HL-60/S4 (cell line): ENCODE measurements around the gene CENPVL1.
"Not testable (repeated sequence)": the region's sequence is repeated elsewhere in the genome, so short reads cannot be mapped to it uniquely, and the experiment has no call there.

ENCODE experiments used
- in situ Hi-C: fragments of 300-500 bp; cut with MboI; formaldehyde crosslinking; loops from 2 replicates; pipeline ENCODE4 v1.14.3; 2022; ENCODE audit warnings: low sequenced_read_pairs

Gene CENPVL1

GRCh38 chrX:51710277-51711164, at the start of gene CENPVL1:
Gene CENPVL1 (plus strand): TSS chrX:51710512. CDS start chrX:51710512, 0 bp downstream.
- in situ Hi-C loops: not testable (repeated sequence)

- in situ Hi-C loops: no loop called here
These were observed 44.3 kb upstream of the CENPVL1 start for GRCh38 chrX:51665981-51666380.

DNA sequence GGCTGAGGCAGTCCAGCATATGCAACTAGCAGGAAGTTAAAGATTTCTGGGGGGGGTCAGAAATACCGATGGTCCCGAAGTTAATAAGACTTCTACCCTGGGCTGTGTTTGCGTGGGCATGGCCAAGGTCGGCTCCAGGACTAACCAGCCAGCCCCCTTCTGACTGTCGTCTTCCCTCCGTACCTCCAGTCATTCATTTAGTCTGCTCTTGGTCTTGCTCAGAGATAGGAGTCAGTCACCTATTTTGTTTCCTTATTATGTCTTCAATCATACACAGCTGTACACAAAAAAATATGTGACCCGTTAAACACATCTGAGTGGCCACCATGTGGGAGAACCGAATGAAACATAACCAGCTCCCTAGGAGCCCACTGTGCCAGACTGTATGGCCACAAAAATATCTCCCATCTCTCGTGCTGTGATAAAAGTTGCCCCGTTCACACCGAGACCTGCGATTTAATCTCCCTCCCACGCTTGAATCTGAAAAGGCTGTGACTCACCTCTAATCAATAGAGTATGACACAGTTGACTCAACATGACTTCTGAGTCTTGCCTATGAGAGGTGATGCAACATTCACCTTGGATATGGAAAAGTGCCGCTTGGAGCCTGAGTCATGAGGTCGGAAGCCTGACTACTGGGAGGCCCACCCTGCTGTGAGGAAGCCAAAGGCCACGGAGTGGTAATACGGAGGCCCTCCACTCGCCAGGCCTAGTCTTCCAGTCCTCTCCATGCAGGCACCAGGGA, 30.5 kb upstream of the CENPVL1 start:
- in situ Hi-C loops: not testable (repeated sequence)

GRCh38 chrX:51681808-51682719, 28.2 kb upstream of the CENPVL1 start:
- in situ Hi-C loops: not testable (repeated sequence)

DNA sequence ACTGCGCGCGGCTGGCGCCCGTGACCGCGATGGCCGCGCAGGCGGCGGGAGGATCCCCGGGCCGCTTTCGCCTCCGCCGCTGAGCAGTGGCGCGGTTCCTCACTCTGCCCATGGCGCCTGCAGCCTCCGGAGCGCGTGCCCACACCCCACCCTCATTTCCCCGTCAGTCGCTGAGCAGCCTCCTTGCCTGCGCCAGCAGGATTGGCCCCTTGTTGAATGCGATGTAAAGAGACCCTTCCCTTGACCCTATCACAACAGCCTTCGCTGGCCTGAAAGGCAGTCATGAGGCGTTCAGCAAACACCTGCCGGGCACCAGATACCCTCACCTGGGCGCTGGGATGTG, 27.6 kb upstream of the CENPVL1 start, which contains the start of gene CENPVL2:
CENPVL2 (minus strand) TSS at position 112 of the 343 bp plus-strand sequence; CDS start at position 112, 0 bp downstream.
- in situ Hi-C loops: not testable (repeated sequence)

GRCh38 chrX:51694254-51694653, 16.1 kb upstream of the CENPVL1 start:
- in situ Hi-C loops: no loop called here

DNA sequence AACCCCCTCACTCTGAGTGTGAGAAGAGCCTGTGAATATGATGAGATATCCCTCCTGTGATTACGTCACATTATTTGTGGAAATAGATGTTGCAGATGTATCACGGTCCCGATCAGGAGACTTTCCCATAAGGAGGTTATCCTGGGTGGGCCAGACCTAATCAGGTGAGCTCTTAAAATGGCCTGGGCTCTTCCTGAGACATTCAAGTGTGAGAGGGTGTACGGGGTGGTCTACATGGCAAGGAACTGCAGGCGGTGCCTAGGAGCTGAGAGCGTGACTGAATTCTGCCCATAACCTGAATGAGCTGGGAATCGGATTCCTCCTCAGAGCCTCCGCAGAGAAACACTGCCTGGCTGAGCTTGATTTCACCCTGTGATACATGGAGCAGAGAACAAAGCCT, 12.9 kb upstream of the CENPVL1 start:
- in situ Hi-C loops: no loop called here

DNA sequence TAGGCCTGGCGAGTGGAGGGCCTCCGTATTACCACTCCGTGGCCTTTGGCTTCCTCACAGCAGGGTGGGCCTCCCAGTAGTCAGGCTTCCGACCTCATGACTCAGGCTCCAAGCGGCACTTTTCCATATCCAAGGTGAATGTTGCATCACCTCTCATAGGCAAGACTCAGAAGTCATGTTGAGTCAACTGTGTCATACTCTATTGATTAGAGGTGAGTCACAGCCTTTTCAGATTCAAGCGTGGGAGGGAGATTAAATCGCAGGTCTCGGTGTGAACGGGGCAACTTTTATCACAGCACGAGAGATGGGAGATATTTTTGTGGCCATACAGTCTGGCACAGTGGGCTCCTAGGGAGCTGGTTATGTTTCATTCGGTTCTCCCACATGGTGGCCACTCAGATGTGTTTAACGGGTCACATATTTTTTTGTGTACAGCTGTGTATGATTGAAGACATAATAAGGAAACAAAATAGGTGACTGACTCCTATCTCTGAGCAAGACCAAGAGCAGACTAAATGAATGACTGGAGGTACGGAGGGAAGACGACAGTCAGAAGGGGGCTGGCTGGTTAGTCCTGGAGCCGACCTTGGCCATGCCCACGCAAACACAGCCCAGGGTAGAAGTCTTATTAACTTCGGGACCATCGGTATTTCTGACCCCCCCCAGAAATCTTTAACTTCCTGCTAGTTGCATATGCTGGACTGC, 2.8 kb downstream of the CENPVL1 start:
- in situ Hi-C loops: not testable (repeated sequence)

DNA sequence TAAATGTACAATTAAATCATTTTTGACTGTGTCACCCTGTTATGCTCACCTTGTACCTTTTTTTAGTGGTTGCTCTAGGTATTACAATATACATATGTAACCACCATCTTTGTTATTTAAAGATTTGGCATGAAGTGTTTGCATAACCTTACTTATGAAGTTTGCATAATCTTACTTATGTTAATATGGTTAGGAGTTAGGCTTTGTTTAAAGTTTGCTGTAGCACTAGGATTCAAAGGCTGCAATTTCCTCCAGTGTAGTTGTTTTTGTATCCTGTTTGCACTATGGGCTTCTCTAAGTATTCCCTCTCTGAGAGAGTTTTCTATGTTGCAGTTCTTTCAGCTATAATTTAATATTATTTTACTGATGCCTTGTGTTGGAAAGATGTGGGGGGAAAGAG, 17.9 kb downstream of the CENPVL1 start:
- in situ Hi-C loops: no loop called here

DNA sequence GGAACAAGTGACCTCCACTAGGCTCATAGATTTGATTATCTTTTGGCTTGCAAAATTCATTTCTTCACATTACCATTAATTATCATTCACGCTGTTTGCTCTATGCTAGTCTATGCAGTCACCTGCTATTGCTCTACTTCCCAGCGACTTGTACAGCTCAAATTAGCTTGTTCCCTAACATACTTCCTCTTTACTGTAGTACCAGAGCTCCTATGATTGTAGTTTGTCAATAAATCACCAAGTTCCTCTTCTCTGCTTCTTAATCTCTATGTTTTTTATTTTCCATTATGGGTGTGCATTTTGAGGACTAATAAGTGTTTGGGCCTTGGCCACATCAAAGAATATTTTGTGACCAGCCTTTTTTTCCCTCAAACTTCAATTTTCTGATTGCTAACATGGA, 26.8 kb downstream of the CENPVL1 start:
- in situ Hi-C loops: no loop called here

DNA sequence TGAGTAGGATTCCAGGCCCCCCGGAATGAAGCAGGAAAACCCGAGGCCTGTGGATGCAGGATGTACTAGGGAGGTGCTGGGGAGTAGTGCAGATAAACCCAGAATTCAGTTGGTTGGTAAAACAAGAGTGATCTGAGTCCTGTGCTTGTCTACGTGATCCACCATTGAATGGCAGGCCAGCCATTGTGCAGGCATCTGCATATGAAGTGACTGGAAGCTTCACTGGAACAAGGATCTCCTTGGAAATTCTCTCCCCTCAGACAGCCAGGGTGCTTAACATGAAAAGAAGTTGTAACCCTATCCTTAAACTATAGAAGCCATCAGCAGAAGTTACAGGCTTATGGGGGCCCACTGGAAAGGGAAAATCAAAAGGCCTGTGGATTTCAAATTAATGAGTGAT, 32.3 kb downstream of the CENPVL1 start:
- in situ Hi-C loops: no loop called here

DNA sequence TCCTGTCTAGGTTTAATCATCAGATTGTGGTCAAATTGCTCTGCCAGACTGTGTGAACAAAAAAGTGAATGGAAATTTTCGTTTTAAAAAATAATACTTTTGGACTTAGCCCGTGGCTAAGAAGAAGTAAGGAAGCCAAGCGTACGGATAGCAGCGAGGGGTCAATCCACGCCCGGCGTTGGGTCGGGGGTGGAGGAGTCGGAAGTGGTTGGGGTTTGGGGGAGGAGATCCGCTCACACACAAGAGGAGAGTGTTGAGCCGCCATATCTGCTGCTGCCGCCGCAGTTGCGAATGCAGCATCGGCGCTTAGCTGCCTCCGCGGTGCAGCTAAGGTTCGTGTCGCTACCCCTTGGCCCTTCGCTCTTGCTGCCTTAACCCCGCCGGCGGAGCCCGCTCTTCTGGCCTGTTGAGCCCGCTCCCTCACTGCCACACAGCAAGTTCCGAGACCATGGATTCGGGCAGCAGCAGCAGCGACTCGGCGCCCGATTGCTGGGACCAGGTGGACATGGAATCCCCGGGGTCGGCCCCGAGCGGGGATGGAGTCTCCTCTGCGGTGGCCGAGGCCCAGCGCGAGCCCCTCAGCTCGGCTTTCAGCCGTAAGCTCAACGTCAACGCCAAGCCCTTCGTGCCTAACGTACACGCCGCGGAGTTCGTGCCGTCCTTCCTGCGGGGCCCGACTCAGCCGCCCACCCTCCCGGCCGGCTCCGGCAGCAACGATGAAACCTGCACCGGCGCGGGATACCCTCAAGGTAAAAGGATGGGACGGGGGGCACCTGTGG, 33.1 kb downstream of the CENPVL1 start, which contains the start of gene GSPT2:
GSPT2 (plus strand) TSS at position 264 of the 779 bp plus-strand sequence; CDS start at position 449, 185 bp downstream.
- in situ Hi-C loops: no loop called here

DNA sequence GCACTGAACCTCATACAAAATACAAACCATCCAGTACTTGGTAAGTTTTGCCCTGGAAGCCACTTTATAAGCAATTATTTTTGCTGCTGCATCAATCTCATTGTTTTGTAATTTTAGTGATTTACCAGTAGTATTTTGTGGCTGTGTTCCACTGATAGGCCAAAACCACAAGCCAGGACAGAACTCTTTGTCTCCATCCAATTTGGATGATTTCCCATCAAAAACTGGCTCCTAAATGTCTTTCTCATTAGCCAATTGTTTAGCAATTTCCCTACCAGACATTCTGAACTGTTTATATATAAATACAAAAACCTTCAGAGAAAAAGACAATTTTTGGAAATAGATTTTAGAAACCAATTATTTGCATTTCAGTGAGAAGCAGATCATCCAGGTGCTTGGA, 37.4 kb downstream of the CENPVL1 start:
- in situ Hi-C loops: no loop called here

- in situ Hi-C loops: no loop called here
These were observed 48.9 kb downstream of the CENPVL1 start for GRCh38 chrX:51759055-51759839.

DNA sequence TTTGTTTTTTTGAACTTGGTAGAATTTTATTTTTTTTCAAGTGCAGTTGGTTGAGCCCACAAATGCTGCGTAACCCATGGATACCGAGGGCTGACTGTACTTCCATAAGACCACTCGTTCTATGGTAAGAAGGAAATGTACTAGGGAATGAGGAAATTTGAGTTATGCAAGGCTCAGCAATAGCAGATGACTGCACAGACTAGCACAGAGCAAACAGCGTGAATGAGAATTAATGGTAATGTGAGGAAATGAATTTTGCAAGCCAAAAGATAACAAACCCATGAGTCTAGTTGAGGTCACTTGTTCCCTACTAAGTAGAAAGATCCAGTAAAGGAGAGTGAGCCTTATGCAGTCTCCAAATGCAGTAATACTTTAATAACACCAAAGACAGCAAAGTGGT, 50.3 kb downstream of the CENPVL1 start:
- in situ Hi-C loops: no loop called here
